ENCODE data around the gene NAB1. TPM values are rescaled to one million over a fixed set of nuclear protein-coding genes. Genes with fewer than 3 reads are reported as not detected.

NAB1 gene
- total RNA-seq, 8 experiments from 2014 or later: 16.2 to 32.8 (median 23.1) TPM

GRCh38 chr2:190664240-190664639 is 15.4 kb downstream of the NAB1 start:
- Histone ChIP-seq H3K4me3 (no peak overlapping the region), H3K4me1 (replicated peaks in 1 of 2) (no peaks in the 10 kb centered on the region), H3K27ac (no peak overlapping the region)
- ATAC-seq (replicated peaks in 6 of 8): no peak
- in situ Hi-C loops (cut with MboI; ENCODE audit: low pct_unique_long_range_greater_than_20kb in 2 of 9, low sequenced_read_pairs in 9 of 9, unreplicated experiment in 9 of 9): no loop called here
- 27 to 100% (median 89%) methylated on average over 1 to 2 of the region's 2 CpGs; no CpG with 5 or more reads in 1 of the 10 experiments for WGBS, 10 experiments

- WGBS, 10 experiments: 33 to 83% (median 67%) methylated on average over 1 of the region's 1 CpG; no CpG with 5 or more reads in 3 of the 10 experiments
Observed at GRCh38 chr2:190666895-190667294, 18.0 kb downstream of the NAB1 start.

GRCh38 chr2:190668892-190669291 is 20.0 kb downstream of the NAB1 start:
- Histone ChIP-seq H3K4me1 (replicated peaks in 1 of 2) (no peaks in the 10 kb centered on the region), H3K27ac (no peak overlapping the region), H3K4me3 (no peak overlapping the region)
- ATAC-seq (replicated peaks in 6 of 8): no peak
- in situ Hi-C loops (cut with MboI; ENCODE audit: low pct_unique_long_range_greater_than_20kb in 2 of 9, low sequenced_read_pairs in 9 of 9, unreplicated experiment in 9 of 9): no loop called here

More at GRCh38 chr2:190666895-190667294, 18.0 kb downstream of the NAB1 start:
- in situ Hi-C loops (cut with MboI; ENCODE audit: low pct_unique_long_range_greater_than_20kb in 2 of 9, low sequenced_read_pairs in 9 of 9, unreplicated experiment in 9 of 9): no loop called here
- no peaks in the 10 kb centered on the region for H3K4me1 ChIP-seq (replicated peaks in 1 of 2)
- ATAC-seq (replicated peaks in 6 of 8): no peak
- no peak overlapping the region for H3K4me3 ChIP-seq
- H3K27ac ChIP-seq: no peak overlapping the region

- Histone ChIP-seq H3K4me3 (no peak overlapping the region), H3K4me1 (replicated peaks in 1 of 2) (no peaks in the 10 kb centered on the region), H3K27ac (no peak overlapping the region)
- WGBS, 10 experiments: 87 to 100% (median 94%) methylated on average over 4 to 10 of the region's 10 CpGs
- ATAC-seq (replicated peaks in 6 of 8): no peak
- in situ Hi-C loops (cut with MboI; ENCODE audit: low pct_unique_long_range_greater_than_20kb in 2 of 9, low sequenced_read_pairs in 9 of 9, unreplicated experiment in 9 of 9): no loop called here
Observed at GRCh38 chr2:190670182-190670946, 21.5 kb downstream of the NAB1 start.

- no peak overlapping the region for H3K27ac ChIP-seq
- ATAC-seq (replicated peaks in 6 of 8): no peak
Observed at GRCh38 chr2:190674966-190675650, 26.2 kb downstream of the NAB1 start.

GRCh38 chr2:190677255-190677654 is 28.4 kb downstream of the NAB1 start:
- 50 to 100% (median 90%) methylated on average over 1 to 4 of the region's 4 CpGs; no CpG with 5 or more reads in 1 of the 10 experiments for WGBS, 10 experiments
- H3K4me1 ChIP-seq (replicated peaks in 1 of 2): no peaks in the 10 kb centered on the region
- in situ Hi-C loops (cut with MboI; ENCODE audit: low pct_unique_long_range_greater_than_20kb in 2 of 9, low sequenced_read_pairs in 9 of 9, unreplicated experiment in 9 of 9): no loop called here
- no peak overlapping the region for H3K27ac ChIP-seq
- no peak for ATAC-seq (replicated peaks in 6 of 8)
- H3K4me3 ChIP-seq: no peak overlapping the region

More at GRCh38 chr2:190674966-190675650, 26.2 kb downstream of the NAB1 start:
- 38 to 89% (median 79%) methylated on average over 1 of the region's 1 CpG; no CpG with 5 or more reads in 2 of the 10 experiments for WGBS, 10 experiments
- Histone ChIP-seq H3K4me3 (no peak overlapping the region), H3K4me1 (replicated peaks in 1 of 2) (no peaks in the 10 kb centered on the region)
- in situ Hi-C loops (cut with MboI; ENCODE audit: low pct_unique_long_range_greater_than_20kb in 2 of 9, low sequenced_read_pairs in 9 of 9, unreplicated experiment in 9 of 9): no loop called here

GRCh38 chr2:190678444-190679162 is 29.7 kb downstream of the NAB1 start:
- H3K27ac ChIP-seq: no peak overlapping the region
- in situ Hi-C loops (cut with MboI; ENCODE audit: low pct_unique_long_range_greater_than_20kb in 2 of 9, low sequenced_read_pairs in 9 of 9, unreplicated experiment in 9 of 9): no loop called here
- ATAC-seq (replicated peaks in 6 of 8): peak in 5 of 8 experiments; percentile 10 to 72 (median 34)
- WGBS, 10 experiments: 32 to 90% (median 78%) methylated on average over 1 to 5 of the region's 6 CpGs; no CpG with 5 or more reads in 1 of the 10 experiments
- no peaks in the 10 kb centered on the region for H3K4me1 ChIP-seq (replicated peaks in 1 of 2)
- no peak overlapping the region for H3K4me3 ChIP-seq

GRCh38 chr2:190679391-190679790 is 30.5 kb downstream of the NAB1 start:
- H3K27ac ChIP-seq: no peak overlapping the region
- in situ Hi-C loops (cut with MboI; ENCODE audit: low pct_unique_long_range_greater_than_20kb in 2 of 9, low sequenced_read_pairs in 9 of 9, unreplicated experiment in 9 of 9): no loop called here
- H3K4me1 ChIP-seq (replicated peaks in 1 of 2): no peaks in the 10 kb centered on the region
- ATAC-seq (replicated peaks in 6 of 8): no peak
- 71 to 100% (median 100%) methylated on average over 1 of the region's 1 CpG; no CpG with 5 or more reads in 4 of the 10 experiments for WGBS, 10 experiments
- H3K4me3 ChIP-seq: no peak overlapping the region

- H3K4me3 ChIP-seq: no peak overlapping the region
- in situ Hi-C loops (cut with MboI; ENCODE audit: low pct_unique_long_range_greater_than_20kb in 2 of 9, low sequenced_read_pairs in 9 of 9, unreplicated experiment in 9 of 9): no loop called here
- 47 to 96% (median 81%) methylated on average over 3 to 11 of the region's 12 CpGs for WGBS, 10 experiments
- no peak overlapping the region for H3K27ac ChIP-seq
- H3K4me1 ChIP-seq (replicated peaks in 1 of 2): no peaks in the 10 kb centered on the region
- ATAC-seq (replicated peaks in 6 of 8): peak in 5 of 8 experiments; percentile 46 to 99 (median 96)
Observed at GRCh38 chr2:190679813-190680591, 31.1 kb downstream of the NAB1 start.

GRCh38 chr2:190682168-190682567 is 33.3 kb downstream of the NAB1 start:
- no peak for ATAC-seq (replicated peaks in 6 of 8)
- Histone ChIP-seq H3K27ac (no peak overlapping the region), H3K4me1 (replicated peaks in 1 of 2) (no peaks in the 10 kb centered on the region), H3K4me3 (no peak overlapping the region)
- 75 to 100% (median 89%) methylated on average over 1 to 5 of the region's 5 CpGs; no CpG with 5 or more reads in 1 of the 10 experiments for WGBS, 10 experiments
- in situ Hi-C loops (cut with MboI; ENCODE audit: low pct_unique_long_range_greater_than_20kb in 2 of 9, low sequenced_read_pairs in 9 of 9, unreplicated experiment in 9 of 9): no loop called here

- in situ Hi-C loops (cut with MboI; ENCODE audit: low pct_unique_long_range_greater_than_20kb in 2 of 9, low sequenced_read_pairs in 9 of 9, unreplicated experiment in 9 of 9): no loop called here
Observed at GRCh38 chr2:190683802-190684201, 34.9 kb downstream of the NAB1 start.

GRCh38 chr2:190684931-190685330 is 36.0 kb downstream of the NAB1 start:
- in situ Hi-C loops (cut with MboI; ENCODE audit: low pct_unique_long_range_greater_than_20kb in 2 of 9, low sequenced_read_pairs in 9 of 9, unreplicated experiment in 9 of 9): no loop called here
- WGBS, 10 experiments: 63 to 100% (median 83%) methylated on average over 1 to 2 of the region's 2 CpGs; no CpG with 5 or more reads in 1 of the 10 experiments

More at GRCh38 chr2:190683802-190684201, 34.9 kb downstream of the NAB1 start:
- Histone ChIP-seq H3K4me1 (replicated peaks in 1 of 2) (no peaks in the 10 kb centered on the region), H3K4me3 (no peak overlapping the region), H3K27ac (no peak overlapping the region)
- no peak for ATAC-seq (replicated peaks in 6 of 8)
- WGBS, 10 experiments: 46 to 100% (median 87%) methylated on average over 2 to 3 of the region's 3 CpGs

More at GRCh38 chr2:190684931-190685330, 36.0 kb downstream of the NAB1 start:
- no peak for ATAC-seq (replicated peaks in 6 of 8)
- Histone ChIP-seq H3K4me1 (replicated peaks in 1 of 2) (no peaks in the 10 kb centered on the region), H3K4me3 (no peak overlapping the region), H3K27ac (no peak overlapping the region)

Measured in motor neuron (in vitro differentiated cells).